ENCODE data around the gene BRSK2.
"Not testable (repeated sequence)": the region's sequence is repeated elsewhere in the genome, so short reads cannot be mapped to it uniquely, and the experiment has no call there.

Gene BRSK2

DNA sequence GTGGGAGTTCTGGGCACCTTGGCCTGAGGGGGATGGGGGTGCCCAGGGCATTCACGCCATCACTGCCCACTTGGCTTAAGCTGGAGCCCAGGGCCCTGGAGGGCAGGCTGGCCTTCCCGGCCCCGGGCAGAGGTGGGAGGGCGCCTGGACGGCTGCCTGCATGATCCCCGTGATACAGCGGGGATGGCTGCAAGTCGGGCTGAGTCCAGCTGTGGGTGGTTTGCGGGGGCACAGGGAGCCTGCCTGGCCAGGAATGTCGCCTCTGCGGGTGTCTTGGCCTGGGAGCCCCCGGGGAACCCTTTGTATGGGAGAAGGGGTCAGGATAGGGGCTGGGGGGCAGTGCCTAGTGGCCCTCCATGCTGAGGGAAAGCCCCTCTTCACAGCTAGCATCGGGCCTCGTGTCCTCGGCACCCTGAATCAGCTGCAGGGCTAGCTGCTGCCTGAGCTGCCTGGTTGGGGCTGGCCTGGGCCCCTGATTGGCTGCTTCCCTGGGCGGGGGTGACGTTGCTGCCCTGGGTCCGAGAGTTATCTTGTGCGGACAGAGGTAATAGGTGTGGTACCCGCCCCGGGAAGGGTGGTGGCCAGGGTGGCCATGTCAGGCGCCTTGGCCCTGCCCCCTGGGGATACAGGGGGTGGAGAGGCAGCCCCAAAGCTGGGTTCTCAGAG, 8.3 kb downstream of the BRSK2 start:
- no peak for DNase-seq

GRCh38 chr11:1398528-1399235, 8.9 kb downstream of the BRSK2 start:
- DNase-seq = no peak

GRCh38 chr11:1399386-1400316, 9.9 kb downstream of the BRSK2 start:
- DNase-seq = no peak

DNA sequence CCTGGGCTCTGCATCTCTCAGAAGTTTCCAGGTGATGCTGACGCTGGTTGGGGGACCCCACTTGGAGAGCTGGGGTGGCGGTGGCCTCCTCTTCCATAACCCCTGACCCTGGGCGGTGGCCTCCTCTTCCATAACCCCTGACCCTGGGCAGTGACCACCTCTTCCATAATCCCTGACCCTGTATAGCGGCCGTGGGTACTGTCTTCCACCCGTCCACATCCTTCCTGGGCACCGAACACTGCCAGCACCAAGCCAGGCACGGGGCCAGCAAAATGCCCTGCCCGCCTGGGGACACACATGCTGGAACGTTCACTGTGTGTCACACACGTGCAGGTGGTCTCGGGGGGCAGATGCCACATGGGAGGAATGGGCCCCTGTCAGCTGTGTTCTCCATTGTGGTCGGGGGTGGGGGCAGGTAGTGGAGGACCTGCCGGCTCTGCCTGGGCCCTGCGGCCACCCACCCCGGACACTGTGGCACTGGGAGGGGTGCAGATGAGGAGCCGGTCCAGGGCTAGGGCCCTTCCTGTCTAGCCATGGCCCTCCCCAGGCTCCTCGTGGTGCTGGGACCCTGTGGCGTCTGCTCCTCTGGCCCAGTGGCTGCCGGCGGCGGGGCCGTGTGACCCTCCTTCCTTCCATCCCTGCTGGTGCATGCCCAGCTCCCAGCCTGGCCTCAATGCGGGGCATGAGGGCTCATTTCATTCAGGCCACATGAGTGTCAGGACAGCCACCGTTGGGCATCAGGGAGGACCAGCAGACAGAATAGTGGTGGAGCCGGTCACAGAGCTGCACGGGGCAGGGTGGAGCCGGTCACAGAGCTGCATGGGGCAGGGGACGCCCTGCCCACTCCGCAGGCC, 10.8 kb downstream of the BRSK2 start:
- no peak for DNase-seq

- no peak for DNase-seq
Measured at GRCh38 chr11:1401171-1401445, 11.4 kb downstream of the BRSK2 start.

GRCh38 chr11:1401656-1402221, 12.0 kb downstream of the BRSK2 start:
- no peak for DNase-seq

DNA sequence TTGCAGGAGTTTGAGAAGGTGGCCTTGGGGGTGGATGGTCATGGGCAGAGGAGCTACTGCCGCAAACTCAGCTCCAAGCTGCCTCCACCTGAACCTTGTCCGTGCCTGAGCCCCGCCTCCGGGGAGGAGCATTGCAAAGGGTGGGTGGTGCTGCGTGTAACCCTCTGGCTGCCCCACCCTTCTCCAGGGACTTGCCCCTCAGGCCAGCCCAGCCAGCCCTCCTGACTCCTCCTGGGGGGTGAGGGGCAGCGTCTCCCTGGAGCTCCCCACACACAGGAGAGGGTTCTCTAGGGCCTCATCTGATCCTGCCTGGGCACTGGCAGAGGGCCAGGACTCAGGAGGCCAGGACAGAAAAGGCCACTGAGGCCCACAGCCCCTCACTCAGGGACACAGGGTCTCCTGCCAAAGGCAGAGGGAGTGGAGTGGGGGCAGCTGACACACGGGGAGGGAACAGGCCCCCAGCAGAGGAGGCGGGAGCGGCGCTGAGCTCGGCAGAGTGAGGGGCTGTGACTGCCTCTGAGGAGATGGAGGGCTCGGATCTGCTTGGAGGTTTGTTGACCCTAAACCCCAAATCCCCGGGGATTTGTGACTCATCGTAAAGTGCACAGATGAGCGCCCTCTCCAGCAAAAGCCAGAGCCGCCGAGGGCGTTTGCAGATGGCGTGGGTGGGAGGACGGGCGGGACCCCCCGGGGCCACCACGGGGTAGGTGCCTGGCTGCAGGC, 12.8 kb downstream of the BRSK2 start:
- DNase-seq = no peak

DNA sequence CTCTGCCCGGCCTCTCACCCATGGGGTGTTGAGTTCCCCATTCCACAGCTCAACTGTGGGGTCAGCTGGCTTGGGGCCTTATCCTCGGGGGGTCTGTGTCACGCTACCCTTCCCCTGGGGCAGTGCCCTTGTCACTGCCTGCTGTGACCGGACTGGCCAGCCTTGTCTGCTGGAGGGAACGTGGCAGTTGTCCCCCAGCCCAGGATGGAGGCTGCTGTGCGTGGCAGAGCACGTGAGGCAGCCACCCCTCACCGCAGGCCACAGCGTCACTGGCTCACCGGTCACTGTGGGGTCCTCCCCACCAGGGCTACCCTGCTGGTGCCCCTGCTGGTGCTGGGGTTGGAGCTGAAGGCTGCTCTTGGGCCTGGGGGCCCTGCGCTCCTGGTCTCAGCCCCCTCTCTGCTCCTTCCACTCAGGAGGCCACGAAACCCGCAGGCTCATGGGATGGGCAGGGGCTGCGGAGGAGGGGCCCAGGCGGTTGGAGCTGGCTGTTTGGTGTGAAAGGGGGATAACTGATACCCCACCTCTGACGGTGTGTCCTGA, 13.4 kb downstream of the BRSK2 start:
- no peak for DNase-seq

DNA sequence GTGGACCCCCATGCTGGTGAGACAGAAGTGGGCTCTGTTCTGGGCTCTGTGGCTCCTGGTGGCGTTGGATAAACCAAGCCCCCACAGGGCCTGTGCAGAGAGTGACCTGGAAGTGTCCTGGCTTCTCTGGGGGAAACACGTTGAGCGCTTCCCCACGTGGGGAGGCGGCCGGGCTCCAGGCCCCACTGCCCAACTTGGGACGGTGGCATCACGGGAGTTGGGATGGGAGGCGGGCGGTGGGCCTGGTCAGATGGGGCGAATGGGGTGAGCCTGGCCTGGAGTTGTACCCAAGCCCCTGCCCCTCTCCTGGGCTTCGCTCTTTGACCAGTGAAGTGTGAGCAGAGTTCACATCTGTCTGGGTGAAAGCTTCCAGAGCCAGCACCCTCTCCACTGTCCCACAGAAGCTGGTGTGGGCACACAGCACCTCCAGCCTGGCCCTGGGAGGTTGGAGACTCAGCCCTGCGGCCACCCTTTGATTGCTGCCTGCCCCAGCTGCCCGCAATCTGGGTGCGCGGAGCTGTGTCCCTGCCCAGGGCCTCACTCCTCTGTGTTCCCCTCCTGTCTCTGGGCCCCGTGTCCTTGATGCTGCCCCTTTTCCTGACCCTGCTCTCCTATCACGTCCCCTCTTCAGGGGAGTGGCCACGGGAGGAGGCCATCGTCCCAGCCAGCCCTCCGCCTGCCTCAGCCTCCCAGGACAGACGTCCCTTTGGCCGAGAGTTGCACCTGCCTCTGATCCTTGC, 14.2 kb downstream of the BRSK2 start:
- DNase-seq = no peak

- DNase-seq = no peak
Measured at GRCh38 chr11:1404461-1405185, 14.9 kb downstream of the BRSK2 start.

GRCh38 chr11:1405186-1406020, 15.7 kb downstream of the BRSK2 start:
- DNase-seq = no peak

GRCh38 chr11:1406571-1407485, 17.1 kb downstream of the BRSK2 start:
- DNase-seq = no peak

DNA sequence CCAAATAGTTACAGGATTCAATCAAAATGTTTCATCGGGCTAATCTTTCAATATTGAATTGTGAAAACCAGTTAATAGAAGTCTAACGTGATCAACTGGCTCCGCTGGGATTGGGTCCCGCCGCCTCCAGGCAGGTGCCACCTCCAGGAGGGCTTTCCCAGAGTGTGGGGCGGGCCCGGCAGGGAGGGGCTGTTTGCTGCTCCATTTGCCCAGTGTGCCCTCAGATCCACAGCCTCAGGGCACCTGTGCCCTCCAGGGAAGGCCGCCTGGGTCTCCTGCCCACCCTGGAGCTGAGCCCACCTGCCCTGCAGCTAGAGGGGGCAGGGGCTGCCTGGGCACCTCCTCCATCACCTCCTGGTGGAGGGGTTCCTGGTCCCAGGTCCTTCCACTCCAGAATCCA, 17.9 kb downstream of the BRSK2 start:
- DNase-seq = no peak

DNA sequence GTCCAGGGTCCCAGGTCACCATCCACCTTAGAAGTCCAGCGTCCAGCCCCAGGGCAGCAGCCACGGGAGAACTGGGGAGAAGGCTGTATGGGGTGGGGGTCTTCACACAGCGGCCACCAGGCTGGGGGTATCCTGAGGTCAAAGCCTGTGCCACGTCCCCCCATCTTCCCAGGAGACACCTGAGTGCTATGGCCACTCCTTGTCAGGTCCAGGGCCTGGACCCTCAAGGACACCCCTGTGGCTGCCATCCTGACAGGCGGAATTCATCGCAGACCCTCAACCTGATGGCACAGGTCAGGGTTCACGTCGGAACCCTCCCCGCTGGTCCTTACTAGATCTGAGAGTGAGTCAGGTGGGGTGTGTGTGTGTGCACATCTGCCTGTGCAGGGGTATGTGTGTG, 18.6 kb downstream of the BRSK2 start:
- no peak for DNase-seq

DNA sequence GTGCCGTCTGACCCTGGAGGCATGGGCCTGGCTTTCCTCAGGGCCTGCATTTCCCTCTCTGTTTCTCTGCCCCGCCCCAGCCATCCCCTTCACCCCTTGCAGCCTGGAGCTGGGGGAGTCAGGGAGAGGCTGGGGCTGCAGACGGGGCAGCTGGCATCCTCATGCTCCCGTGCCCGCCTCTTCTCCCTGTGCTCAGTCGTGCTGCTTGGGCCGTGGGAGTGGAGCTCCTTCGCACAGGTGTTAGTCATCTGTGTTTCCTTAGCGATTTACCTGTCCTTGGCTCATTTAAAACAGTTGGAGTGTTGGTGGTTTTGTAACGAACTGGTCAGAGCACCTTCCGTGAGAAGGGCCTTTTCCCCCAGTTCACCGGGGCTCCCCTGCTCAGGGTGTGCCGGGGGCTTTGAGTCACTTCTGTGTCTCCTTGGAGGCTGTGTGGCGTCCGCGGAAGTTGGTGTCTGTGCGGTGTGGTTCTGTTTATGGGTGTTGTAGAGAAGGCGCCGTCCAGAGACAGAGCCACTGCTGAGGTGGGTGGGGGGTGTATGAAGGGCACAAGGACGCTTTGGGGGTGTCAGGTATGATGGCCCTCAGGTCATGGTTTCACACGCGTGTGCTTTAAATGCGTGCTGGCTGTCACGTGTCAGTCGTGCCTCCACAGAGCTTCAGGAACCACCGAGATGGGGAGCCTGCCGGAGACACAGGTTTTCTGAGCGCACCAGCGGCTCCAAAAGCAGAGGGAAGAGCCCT, 19.5 kb downstream of the BRSK2 start:
- DNase-seq = no peak

DNA sequence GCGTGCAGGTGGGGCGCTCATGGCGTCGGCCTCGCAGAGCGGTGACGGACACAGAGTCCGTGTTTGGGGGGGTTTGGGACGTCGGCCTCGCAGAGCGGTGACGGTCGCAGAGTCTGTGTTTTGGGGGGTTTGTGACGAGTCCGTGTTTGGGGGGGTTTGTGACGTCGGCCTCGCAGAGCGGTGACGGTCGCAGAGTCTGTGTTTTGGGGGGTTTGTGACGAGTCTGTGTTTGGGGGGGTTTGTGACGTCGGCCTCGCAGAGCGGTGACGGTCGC, 20.1 kb downstream of the BRSK2 start:
- not testable (repeated sequence) for DNase-seq
